OCI-LY1 (cell line): Measurements from ENCODE around the gene TRPV6.

ENCODE experiments used
- H2AFZ ChIP-seq: fragments of 200-600 bp; sonication (generic), shearing (Covaris generic); 2 replicates; pipeline ENCODE4 v1.6.0; 2014; ENCODE audit warnings: antibody characterized with exemption, mild to moderate bottlenecking, low read length
- H3F3A ChIP-seq: fragments of 200-600 bp; sonication (generic), shearing (Covaris generic); 2 replicates; pipeline ENCODE4 v1.6.0; 2014; ENCODE audit warnings: mild to moderate bottlenecking, antibody characterized with exemption, low read length, moderate library complexity; ENCODE audit not compliant: insufficient read depth
- H3K27ac ChIP-seq: fragments of 200-600 bp; sonication (generic); 2 replicates; pipeline ENCODE4 v1.5.1; 2014; ENCODE audit warnings: low read length, mixed run types, mild to moderate bottlenecking, low read depth; ENCODE audit not compliant: poor library complexity, severe bottlenecking
- H3K27me3 ChIP-seq: fragments of 200-600 bp; sonication (generic); 2 replicates; pipeline ENCODE4 v1.6.0; 2014; ENCODE audit warnings: antibody characterized with exemption, mild to moderate bottlenecking, low read length, moderate library complexity; ENCODE audit not compliant: insufficient read depth
- H3K36me3 ChIP-seq: fragments of 200-600 bp; sonication (generic); 2 replicates; pipeline ENCODE4 v1.6.1; 2014; ENCODE audit warnings: mild to moderate bottlenecking, antibody characterized with exemption, low read length, moderate library complexity, mixed read lengths; ENCODE audit not compliant: insufficient read depth
- H3K4me1 ChIP-seq: fragments of 200-600 bp; sonication (generic); 2 replicates; pipeline ENCODE4 v1.5.1; 2014; ENCODE audit warnings: mild to moderate bottlenecking, low read length, moderate library complexity; ENCODE audit not compliant: insufficient read depth, severe bottlenecking
- H3K4me2 ChIP-seq: fragments of 200-600 bp; sonication (generic), shearing (Covaris generic); 2 replicates; pipeline ENCODE4 v1.6.1; 2014; ENCODE audit warnings: low read length
- H3K4me3 ChIP-seq: fragments of 200-600 bp; sonication (generic); 2 replicates; pipeline ENCODE4 v1.5.1; 2014; ENCODE audit warnings: low read length, low read depth, mild to moderate bottlenecking, mixed read lengths; ENCODE audit not compliant: poor library complexity, severe bottlenecking
- H3K79me2 ChIP-seq: fragments of 200-600 bp; shearing (Covaris generic); 2 replicates; pipeline ENCODE4 v1.6.1; 2016; ENCODE audit warnings: mixed run types, low read length, mixed read lengths; ENCODE audit not compliant: insufficient read depth
- H3K9ac ChIP-seq: fragments of 200-600 bp; sonication (generic), shearing (Covaris generic); 2 replicates; pipeline ENCODE4 v1.6.1; 2014; ENCODE audit warnings: mild to moderate bottlenecking, low read length, mixed read lengths
- H3K9me2 ChIP-seq: fragments of 200-600 bp; sonication (generic), shearing (Covaris generic); 2 replicates; pipeline ENCODE4 v1.6.1; 2014; ENCODE audit warnings: low read depth, mild to moderate bottlenecking, low read length, mixed read lengths
- H3K9me3 ChIP-seq: fragments of 200-600 bp; shearing (Covaris generic); 2 replicates; pipeline ENCODE4 v1.6.1; 2014; ENCODE audit warnings: low read length, mixed read lengths
- H4K20me1 ChIP-seq: fragments of 200-600 bp; sonication (generic), shearing (Covaris generic); 2 replicates; pipeline ENCODE4 v1.6.0; 2016; ENCODE audit warnings: mild to moderate bottlenecking, low read length; ENCODE audit not compliant: insufficient read depth
- EZH2 ChIP-seq: fragments of 200-600 bp; sonication (generic), shearing (Covaris generic); IDR thresholded peaks from 2 replicates; pipeline ENCODE4 v1.8.0; 2017; ENCODE audit warnings: borderline replicate concordance, mixed run types, mild to moderate bottlenecking, antibody characterized with exemption, low read length, moderate library complexity, mixed read lengths
- TF ChIP-seq, protein P1 (sequence below): fragments of 200-600 bp; sonication (generic), shearing (Covaris generic); IDR thresholded peaks from 2 replicates; pipeline ENCODE4 v1.5.1; 2017; ENCODE audit warnings: mild to moderate bottlenecking, antibody characterized with exemption, low read length, moderate library complexity, mixed read lengths

Gene TRPV6

DNA sequence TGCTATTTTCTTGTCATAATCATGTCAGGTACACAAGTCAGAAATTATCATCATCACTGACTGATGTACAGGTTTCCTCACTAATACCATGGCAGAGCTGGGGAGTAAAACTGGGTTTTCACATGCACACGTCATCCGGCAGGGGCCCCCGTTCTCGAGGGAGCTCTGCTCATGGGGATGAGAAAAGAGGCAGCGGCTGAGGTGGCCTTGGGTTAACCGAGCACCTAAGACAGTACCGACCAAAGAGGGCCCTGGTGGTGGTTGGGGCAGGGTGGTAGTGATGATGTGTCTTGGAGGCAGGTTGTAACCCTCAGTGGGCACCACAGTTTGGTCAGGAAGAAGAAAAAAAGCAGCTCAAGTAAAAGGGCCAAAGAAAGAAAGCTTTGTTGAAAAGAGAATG lies 12.1 kb upstream of the TRPV6 start:
- Histone ChIP-seq H3F3A (no peaks in the 10 kb centered on the region), H3K4me1 (no peaks in the 10 kb centered on the region), H3K27ac (no peak overlapping the region), H4K20me1 (no peaks in the 10 kb centered on the region), H3K4me2 (no peak overlapping the region), H3K79me2 (no peaks in the 10 kb centered on the region), H3K4me3 (no peak overlapping the region), H3K36me3 (no peaks in the 10 kb centered on the region), H3K9me2 (no peaks in the 10 kb centered on the region), H3K9ac (no peak overlapping the region), H2AFZ (no peak overlapping the region), H3K9me3 (no peaks in the 10 kb centered on the region), H3K27me3 (no peaks in the 10 kb centered on the region; the same call in 1 of the 2 replicates)
- no peak for TF ChIP-seq EZH2
- TF ChIP-seq, protein P1, sequence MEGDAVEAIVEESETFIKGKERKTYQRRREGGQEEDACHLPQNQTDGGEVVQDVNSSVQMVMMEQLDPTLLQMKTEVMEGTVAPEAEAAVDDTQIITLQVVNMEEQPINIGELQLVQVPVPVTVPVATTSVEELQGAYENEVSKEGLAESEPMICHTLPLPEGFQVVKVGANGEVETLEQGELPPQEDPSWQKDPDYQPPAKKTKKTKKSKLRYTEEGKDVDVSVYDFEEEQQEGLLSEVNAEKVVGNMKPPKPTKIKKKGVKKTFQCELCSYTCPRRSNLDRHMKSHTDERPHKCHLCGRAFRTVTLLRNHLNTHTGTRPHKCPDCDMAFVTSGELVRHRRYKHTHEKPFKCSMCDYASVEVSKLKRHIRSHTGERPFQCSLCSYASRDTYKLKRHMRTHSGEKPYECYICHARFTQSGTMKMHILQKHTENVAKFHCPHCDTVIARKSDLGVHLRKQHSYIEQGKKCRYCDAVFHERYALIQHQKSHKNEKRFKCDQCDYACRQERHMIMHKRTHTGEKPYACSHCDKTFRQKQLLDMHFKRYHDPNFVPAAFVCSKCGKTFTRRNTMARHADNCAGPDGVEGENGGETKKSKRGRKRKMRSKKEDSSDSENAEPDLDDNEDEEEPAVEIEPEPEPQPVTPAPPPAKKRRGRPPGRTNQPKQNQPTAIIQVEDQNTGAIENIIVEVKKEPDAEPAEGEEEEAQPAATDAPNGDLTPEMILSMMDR: no peak

DNA sequence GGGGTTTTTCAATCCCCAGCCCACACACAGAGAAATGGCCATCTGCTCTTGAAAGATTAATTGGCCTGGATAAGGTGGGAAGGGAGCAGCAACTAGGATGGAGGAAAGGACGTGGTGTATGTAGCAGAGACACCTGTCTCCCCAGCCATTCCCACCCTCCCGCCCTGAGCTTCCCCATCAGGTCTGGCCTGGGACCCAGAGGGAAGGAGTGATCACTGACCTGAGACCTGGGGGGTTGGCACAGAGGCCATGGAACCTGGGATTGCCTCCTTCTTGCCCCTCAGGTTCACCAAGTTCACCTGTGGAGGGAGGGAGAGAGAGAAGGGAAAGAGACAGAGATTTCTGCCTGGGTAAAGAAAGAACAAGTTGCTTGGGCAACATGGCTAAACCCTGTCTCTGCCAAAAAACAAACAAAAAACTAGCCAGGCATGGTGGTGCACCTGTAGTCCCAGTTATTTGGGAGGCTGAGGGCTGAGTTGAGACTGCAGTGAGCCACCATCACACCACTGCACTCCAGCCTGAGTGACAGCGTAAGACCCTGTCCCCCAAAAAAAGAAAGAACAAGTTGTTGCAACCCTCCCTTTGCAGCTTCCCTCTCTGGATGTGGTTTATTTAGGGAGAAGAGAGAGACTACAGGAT lies 11.3 kb upstream of the TRPV6 start:
- no peaks in the 10 kb centered on the region for H4K20me1 ChIP-seq
- H3K4me2 ChIP-seq: no peak overlapping the region
- no peak overlapping the region for H2AFZ ChIP-seq
- no peak overlapping the region for H3K4me3 ChIP-seq
- H3K27me3 ChIP-seq: no peaks in the 10 kb centered on the region; the same call in 1 of the 2 replicates
- no peaks in the 10 kb centered on the region for H3F3A ChIP-seq
- no peaks in the 10 kb centered on the region for H3K9me3 ChIP-seq
- no peaks in the 10 kb centered on the region for H3K9me2 ChIP-seq
- TF ChIP-seq, protein P1: no peak
- TF ChIP-seq EZH2: no peak
- no peaks in the 10 kb centered on the region for H3K79me2 ChIP-seq
- H3K36me3 ChIP-seq: no peaks in the 10 kb centered on the region
- no peak overlapping the region for H3K9ac ChIP-seq
- H3K4me1 ChIP-seq: no peaks in the 10 kb centered on the region
- no peak overlapping the region for H3K27ac ChIP-seq

DNA sequence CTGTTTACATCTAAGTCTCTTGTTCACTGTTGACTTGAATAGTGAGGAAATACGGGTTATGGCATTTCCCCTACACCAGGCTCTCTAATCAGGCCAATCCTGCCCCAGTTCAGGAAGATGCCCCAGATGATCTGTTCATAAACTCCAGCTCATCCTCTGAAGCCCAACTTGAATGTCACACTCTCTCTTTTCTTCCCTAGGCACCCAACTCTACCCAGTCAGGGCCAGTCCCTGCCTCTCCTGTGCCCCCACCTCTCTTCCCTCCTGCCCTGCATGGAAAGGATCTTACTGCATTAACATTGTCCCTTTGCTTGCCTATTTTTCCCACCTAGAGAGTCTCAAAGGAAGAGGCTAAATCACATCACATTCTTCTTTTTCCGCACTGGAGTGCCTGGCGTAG lies 10.6 kb upstream of the TRPV6 start:
- Histone ChIP-seq H3K79me2 (no peaks in the 10 kb centered on the region), H3K4me2 (no peak overlapping the region), H3K9me3 (no peaks in the 10 kb centered on the region), H3K9me2 (no peaks in the 10 kb centered on the region), H3K27me3 (no peaks in the 10 kb centered on the region; the same call in 1 of the 2 replicates), H2AFZ (no peak overlapping the region), H3K36me3 (no peaks in the 10 kb centered on the region), H4K20me1 (no peaks in the 10 kb centered on the region), H3K4me1 (no peaks in the 10 kb centered on the region), H3K27ac (no peak overlapping the region), H3K9ac (no peak overlapping the region), H3K4me3 (no peak overlapping the region), H3F3A (no peaks in the 10 kb centered on the region)
- TF ChIP-seq, protein P1: no peak
- TF ChIP-seq EZH2: no peak
